ENCODE results near the gene SMIM20. TPM values are rescaled to one million over a fixed set of nuclear protein-coding genes. Genes with fewer than 3 reads are reported as not detected.

Gene SMIM20
- total and polyA plus RNA-seq, 3 donors from 2014 or later, result 31.3 to 46.1 (median 38.3) TPM

DNA sequence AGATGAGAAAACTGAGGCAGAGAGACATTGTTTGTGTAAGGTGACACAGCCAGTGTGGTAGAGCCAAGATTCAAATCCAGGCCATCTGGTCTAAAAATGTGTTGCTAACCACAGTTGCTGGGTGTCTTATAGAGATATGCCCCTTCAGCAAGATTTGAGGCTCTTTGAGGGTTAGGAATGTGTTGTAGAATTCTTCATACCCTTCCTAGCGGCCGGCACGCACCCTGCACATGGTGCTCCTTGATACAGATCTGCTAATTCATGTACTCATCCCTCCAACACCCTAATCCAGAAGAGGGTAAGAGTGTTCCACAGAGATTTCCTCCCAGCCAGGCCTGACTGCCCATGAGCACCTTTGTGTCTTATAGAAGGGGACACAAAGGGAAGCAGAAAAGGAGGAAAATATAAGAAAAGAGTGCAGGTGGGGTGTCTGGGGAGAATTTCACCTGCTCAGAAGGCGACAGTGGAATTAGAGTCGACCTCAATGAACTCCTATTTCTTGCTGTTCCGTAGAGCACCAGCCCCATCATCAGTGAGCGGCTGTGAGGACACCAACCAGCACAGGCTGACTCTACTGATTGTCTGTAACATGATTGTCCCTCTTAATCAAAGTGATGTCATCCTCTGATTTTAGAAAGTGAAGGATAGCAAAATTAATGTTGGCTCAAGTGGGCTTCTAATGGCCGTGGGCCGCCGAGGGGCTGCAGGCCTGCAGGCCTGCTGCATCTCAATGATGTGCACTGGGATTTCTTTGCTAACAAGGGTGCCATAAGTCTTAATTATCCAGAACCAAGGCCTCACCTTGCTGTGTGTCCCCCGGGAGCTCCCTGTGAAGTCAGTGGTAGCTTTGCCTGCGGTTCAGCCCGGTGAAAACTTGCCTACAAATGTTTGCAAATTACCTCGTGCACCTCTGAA, 24.2 kb upstream of the SMIM20 start:
- no peak for DNase-seq
- no peaks in the 10 kb centered on the region for H3K27me3 ChIP-seq
- WGBS, 2 donors, result 91 to 93% methylated on average over 11 to 14 of the region's 14 CpGs
- no peaks in the 10 kb centered on the region for H3K4me1 ChIP-seq
- intact Hi-C loops (cut with DNase I; ENCODE audit: low total_unique reads), result no loop called here
- H3K9me3 ChIP-seq, result no peaks in the 10 kb centered on the region
- no peak overlapping the region for H3K27ac ChIP-seq
- TF ChIP-seq POLR2A (IDR thresholded peaks at IDR 0.05), result no peak
- TF ChIP-seq CTCF (IDR thresholded peaks at IDR 0.05), result no peak
- H3K36me3 ChIP-seq (ENCODE audit: low read depth, missing control alignments), result no peaks in the 10 kb centered on the region
- no peak overlapping the region for H3K4me3 ChIP-seq

DNA sequence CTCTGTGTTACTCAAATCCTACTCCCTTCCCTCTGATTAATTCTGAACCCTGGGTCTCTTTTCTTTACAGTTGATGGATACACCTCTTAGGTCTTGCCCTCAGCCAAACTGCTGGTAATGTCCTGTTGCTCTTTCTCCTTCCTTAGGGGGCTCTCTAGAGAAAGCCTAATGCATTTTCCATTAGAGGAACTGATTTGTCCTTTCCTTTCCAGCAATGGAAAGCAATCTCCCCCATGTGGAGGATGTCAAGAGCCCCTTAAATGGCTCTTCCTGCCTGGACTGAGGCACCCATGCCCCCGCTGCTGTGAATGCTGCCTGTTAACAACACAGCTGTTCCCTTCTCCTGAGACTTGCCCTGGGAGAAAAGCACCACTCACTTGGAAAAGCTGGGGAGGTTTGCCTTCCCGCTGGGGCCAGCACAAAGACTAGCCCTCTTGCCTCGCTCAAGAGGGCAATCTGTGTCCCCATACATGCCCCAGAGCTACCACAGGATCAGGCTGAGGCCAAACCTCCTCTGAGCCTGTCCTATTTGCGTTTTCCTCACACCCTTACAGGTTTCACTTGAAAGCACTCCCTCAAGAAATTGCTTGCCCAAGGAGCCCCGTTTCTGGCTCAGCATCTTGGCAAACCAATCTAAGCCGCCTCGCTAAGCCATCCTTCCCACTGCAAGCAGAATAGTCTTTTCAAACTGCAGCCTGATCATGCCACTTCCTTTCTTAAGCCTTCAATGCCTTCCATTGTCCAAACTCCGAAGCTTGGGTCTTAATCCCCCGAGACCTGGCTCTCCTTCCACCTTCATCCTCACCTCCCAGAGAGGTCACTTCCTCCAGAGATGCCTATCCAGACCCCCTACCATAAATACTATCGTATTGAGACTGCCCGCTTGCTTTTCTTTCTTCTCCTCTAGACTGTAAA, 23.2 kb upstream of the SMIM20 start:
- Histone ChIP-seq H3K4me3 (no peak overlapping the region), H3K36me3 (ENCODE audit: low read depth, missing control alignments) (no peaks in the 10 kb centered on the region), H3K27me3 (no peaks in the 10 kb centered on the region), H3K27ac (no peak overlapping the region), H3K4me1 (no peaks in the 10 kb centered on the region), H3K9me3 (no peaks in the 10 kb centered on the region)
- TF ChIP-seq POLR2A (IDR thresholded peaks at IDR 0.05), result no peak
- TF ChIP-seq CTCF (IDR thresholded peaks at IDR 0.05), result no peak
- DNase-seq, result no peak
- 83 to 89% methylated on average over 9 to 11 of the region's 11 CpGs for WGBS, 2 donors
- intact Hi-C loops (cut with DNase I; ENCODE audit: low total_unique reads), result no loop called here

GRCh38 chr4:25892796-25893195, 21.2 kb upstream of the SMIM20 start:
- H3K27me3 ChIP-seq, result no peaks in the 10 kb centered on the region
- 45 to 62% methylated on average over 6 of the region's 6 CpGs for WGBS, 2 donors
- H3K36me3 ChIP-seq (ENCODE audit: low read depth, missing control alignments), result no peaks in the 10 kb centered on the region
- no peak overlapping the region for H3K27ac ChIP-seq
- intact Hi-C loops (cut with DNase I; ENCODE audit: low total_unique reads), result no loop called here
- no peaks in the 10 kb centered on the region for H3K9me3 ChIP-seq
- TF ChIP-seq CTCF (IDR thresholded peaks at IDR 0.05), result no peak
- no peak for TF ChIP-seq POLR2A (IDR thresholded peaks at IDR 0.05)
- no peak overlapping the region for H3K4me3 ChIP-seq
- no peaks in the 10 kb centered on the region for H3K4me1 ChIP-seq
- DNase-seq, result peak; percentile 37

- no peaks in the 10 kb centered on the region for H3K36me3 ChIP-seq (ENCODE audit: low read depth, missing control alignments)
- no peak overlapping the region for H3K4me3 ChIP-seq
- H3K27me3 ChIP-seq, result no peaks in the 10 kb centered on the region
- no peaks in the 10 kb centered on the region for H3K4me1 ChIP-seq
- no peaks in the 10 kb centered on the region for H3K9me3 ChIP-seq
- H3K27ac ChIP-seq, result no peak overlapping the region
- TF ChIP-seq POLR2A (IDR thresholded peaks at IDR 0.05) (no peak), CTCF (IDR thresholded peaks at IDR 0.05) (no peak)
- intact Hi-C loops (cut with DNase I; ENCODE audit: low total_unique reads), result no loop called here
- DNase-seq, result no peak
- WGBS, 2 donors, result 74 to 80% methylated on average over 5 of the region's 5 CpGs
These were observed 17.1 kb upstream of the SMIM20 start for GRCh38 chr4:25896776-25897539.
